NCI-H2081 (cell line): Measurements from ENCODE around the gene FNDC10.
"Not testable (repeated sequence)": the region's sequence is repeated elsewhere in the genome, so short reads cannot be mapped to it uniquely, and the experiment has no call there.

ENCODE experiments used
- DNase-seq, 2 experiments: peaks; one replicate each; lab custom pipeline; 2025; lab: John Stamatoyannopoulos, UW

FNDC10 gene

GRCh38 chr1:1567152-1567875 lies 32.6 kb downstream of the FNDC10 start:
- DNase-seq: no peak

- no peak for DNase-seq
Measured at GRCh38 chr1:1565340-1565739, 34.6 kb downstream of the FNDC10 start.

DNA sequence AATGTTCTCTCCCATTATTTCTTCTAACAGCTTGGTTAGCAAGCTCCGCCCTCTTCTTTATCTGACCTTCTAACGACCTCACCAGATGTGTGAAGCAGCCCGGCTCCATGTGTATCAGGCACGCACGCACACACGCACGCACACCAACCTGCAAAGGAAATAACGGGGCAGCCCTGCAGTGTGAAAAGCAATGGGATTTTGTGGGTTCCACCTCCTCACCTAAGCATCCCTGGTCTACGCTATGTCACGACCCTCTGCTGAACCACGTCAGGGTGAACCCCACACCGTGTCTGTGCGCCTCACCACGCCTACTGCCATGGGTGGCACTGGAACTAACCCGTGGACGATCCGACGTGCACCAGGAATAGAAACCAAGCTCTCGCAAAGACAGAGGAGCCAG lies 35.7 kb downstream of the FNDC10 start:
- DNase-seq: no peak

DNA sequence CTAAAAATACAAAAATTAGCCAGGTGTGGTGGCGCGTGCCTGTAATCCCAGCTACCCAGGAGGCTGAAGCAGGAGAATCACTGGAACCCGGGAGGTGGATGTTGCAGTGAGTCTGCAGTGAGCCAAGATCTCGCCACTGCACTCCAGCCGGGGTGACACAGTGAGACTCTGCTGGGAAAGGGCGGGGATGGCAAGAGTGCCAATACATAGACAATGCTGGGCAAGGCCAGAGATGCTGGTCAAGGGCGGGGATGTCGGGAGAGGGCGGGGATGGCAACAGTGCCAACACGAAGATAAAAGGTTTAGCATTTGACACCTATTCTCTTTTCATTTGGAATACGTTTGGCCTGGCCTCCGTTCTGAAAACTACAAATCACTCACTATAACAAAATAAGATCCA lies 36.2 kb downstream of the FNDC10 start:
- DNase-seq: no peak

GRCh38 chr1:1562556-1563195 lies 37.3 kb downstream of the FNDC10 start:
- no peak for DNase-seq

DNA sequence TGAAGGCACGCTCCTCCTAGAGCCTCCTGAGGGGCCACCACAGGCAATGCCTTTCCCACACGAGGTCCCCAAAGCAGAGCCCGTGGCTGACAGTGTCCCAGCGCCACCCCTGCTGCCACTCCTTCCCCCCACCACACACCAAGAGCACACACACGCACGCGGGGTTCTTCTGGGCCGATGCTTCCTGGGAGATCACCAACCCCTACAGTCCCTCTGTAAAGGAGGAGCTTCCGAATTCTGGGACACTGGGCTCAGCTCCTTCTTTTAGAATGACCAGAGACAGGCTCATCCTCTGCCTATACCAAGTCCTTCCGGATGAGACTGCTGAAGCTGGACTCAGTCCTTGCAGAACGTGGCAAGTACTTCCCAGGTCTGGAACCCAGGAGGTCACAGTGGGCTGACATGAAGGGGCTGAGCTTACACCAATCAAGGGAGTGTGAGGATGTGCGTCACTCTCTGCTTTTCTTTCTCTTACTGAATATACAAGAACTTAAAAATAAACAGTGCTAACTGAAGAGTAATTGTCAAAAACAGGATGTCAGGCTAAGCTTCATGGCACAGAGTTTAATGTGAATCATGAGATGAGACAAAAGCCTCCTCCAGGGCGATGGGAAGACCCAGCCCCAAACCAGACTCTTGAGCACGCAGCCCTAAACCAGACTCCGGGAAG lies 38.0 kb downstream of the FNDC10 start:
- DNase-seq: no peak

- no peak for DNase-seq
Measured at GRCh38 chr1:1560178-1560577, 39.8 kb downstream of the FNDC10 start.

DNA sequence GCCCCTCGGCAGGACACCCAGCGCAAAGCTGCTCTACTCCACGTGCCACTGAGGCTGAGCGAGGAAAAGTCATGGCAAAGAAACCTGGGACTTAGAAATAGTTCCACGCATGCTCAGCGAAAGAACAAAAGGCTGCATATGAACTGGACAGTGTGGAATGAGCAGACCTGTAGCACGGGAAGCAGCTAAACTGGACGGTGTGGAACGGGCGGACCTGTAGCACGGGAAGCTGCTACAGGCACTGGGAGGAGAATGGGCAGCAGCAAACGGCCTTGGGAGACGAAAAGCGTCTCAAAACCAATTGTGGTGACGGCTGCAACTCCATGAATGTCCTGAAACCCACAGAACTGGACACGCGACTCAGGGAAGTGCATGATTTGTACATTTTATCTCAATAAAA lies 40.9 kb downstream of the FNDC10 start:
- no peak for DNase-seq

DNA sequence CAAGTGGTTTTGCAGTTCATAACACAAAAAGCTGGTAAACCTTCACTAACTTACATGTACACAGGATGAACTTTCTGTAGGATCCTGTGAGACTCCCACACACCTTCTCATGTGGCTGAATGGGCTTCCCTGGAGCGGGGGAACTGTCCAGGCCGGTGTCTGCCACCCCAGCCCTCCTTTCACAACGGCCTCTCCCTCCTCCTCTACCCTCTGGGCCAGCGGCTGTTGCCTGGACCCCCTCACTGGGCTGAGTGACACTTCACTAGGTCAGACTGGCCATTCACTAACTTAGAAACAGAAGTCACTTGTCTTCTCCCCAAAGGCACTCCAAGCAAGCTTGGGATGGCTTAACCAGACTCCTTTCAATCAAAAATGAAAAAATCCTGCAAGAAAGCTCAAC lies 41.3 kb downstream of the FNDC10 start:
- no peak for DNase-seq

GRCh38 chr1:1557688-1558087 lies 42.2 kb downstream of the FNDC10 start:
- not testable (repeated sequence) for DNase-seq

DNA sequence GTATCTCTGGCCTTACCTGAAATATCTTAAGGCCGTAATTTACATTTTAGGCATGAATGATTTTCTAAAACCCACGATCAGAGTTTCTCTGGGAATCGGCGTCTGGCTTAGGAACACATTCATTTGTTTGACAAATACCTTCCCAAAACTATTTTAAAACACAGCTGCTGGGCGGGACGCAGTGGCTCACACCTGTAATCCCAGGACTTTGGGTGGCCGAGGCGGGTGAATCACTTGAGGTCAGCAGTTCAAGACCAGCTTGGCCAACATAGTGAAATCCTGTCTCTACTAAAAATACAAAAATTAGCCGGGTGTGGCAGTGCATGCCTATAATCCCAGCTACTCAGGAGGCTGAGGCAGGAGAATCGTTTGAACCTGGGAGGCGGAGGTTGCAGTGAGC lies 43.0 kb downstream of the FNDC10 start:
- DNase-seq: not testable (repeated sequence)

DNA sequence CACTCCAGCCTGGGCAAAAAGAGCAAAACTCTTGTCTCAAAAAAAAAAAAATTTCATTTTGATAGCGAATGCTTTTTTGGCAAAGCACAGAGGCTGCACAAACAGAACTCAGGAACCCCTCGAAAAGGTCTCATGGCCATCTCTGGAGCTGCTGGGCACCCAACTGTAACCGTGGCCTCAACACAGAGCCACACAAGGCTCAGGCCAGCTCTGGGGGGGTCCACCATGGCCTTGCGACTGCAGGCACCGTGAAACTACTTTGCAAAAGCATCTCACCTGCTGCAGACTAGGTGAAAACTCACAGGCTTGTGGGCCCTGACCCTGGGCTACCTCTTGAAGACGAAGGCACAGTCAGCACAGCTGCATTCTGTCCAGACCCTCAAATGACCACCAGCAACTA lies 43.4 kb downstream of the FNDC10 start:
- DNase-seq: no peak

- no peak for DNase-seq
Measured at GRCh38 chr1:1554926-1555915, 44.7 kb downstream of the FNDC10 start.

- no peak for DNase-seq
Measured at GRCh38 chr1:1554550-1554925, 45.4 kb downstream of the FNDC10 start.

DNA sequence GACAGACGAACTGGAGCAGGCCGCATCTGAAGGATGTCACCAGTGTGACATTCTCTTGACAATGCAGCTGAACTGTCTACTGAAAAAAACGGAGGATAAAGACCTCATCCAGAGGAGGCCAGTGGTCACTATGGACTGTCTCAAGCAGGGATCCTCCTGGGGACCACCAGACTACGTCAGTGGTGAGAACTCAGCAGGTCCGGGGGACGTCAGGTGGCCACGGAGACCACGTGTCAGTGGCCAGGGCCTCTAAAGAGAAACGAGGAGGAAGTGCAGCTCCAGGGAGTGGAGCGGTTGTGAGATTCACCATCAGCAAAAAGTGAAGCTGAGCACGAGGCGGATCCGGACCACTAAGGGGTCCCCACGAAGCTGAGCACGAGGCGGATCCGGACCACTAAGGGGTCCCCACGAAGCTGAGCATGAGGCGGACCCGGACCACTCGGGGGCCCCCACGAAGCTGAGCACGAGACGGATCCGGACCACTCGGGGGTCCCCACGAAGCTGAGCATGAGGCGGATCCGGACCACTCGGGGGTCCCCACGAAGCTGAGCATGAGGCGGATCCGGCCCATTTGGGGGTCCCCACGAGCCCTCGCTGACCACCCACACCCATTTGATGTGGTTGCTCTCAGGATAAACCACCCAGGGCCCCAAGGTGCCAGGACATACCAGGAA lies 46.0 kb downstream of the FNDC10 start:
- no peak for DNase-seq

GRCh38 chr1:1552263-1552639 lies 47.7 kb downstream of the FNDC10 start:
- DNase-seq: no peak

DNA sequence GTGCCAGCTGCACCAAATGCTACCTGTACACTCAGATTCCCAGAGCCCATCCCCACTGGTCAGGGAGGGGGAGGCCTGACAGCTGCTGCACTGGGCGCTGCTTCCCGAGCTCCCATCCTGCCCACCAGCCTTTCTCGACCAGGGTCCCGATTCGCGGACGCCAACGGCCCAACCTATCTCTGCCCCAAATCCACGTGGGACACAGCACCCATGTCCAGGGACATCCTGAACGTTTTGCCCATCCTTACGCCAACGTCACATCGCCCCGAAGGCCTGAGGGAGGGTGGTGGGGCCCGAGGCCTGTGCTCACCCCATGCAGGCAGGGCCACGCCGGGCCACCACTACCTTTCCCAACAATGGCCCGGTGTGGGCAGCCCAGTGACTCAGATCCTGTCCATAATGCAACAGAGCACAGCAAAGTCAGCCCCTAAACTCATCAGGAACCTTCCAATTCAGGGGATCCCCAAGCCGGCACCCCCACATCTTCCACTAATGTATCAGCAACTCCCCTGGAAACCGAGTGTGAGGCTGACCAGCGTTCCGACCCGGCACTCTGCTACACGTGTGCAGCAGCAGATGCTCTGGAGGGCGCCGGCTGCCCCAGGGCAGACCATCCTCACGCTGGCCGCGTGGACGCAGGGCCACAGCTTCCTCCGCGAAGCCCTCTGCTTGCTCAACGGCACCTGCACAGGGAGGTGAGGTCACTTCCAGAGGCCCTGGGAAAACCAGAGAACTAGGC lies 48.2 kb downstream of the FNDC10 start:
- DNase-seq: no peak

DNA sequence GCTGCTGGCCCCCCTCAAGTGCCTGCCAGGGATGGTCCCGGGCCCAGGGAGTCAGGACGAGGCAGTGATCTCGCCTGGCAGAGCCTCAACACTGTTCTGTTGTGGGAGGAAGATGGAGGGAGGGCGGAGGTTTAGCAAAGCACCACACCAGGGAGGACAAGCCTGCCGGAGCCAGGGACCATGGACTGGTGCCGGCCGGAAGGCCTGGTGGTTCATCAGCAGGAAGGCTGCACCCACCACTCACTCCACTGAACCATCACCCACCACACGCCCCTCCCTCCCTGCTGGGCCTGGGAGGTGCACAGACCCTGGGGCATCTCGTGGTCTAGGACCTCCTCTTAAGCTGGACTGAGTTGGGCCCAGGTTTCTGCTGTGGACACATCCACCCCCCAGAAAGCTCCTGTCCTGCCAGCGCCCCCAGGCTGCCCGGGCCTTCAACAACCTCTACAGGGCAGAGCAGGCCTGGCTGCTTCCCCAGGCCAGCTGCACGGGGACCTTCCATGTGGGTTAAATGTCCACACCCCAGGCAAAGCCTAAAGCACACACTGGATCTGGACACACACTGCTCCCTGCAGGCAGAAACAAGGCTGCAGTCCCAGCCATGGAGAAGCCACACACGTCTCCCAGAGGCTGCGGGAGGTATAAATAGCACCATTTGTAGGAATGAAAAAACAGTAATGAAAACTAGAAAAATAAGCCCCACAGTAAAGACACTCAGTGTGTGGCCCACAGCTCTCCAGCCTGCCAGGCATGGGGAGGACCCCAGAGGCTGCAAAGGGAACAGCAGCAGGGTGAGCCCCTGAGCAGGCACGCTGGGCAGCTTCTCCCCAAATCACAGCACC lies 49.1 kb downstream of the FNDC10 start:
- no peak for DNase-seq

- no peak for DNase-seq
Measured at GRCh38 chr1:1550087-1550486, 49.8 kb downstream of the FNDC10 start.

DNA sequence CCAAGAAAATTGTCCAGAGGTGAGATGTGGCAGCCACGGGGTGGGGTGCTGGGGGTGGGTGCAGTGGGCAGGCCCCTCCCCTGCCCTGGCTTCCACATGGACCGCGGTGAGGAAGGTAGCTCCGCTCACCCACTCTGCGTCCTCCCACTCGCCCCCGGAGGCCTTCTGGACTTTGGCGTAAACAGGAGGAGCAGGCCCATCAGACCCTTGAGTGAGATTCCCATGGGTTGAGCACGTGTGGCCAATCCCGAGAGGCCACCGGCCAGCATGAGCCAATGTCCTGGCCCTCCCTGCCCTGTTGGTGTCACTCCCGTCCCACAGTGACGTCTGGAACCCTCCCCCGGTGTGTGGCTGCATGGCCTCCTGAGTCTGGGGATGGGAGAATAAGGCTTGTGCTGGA lies 51.3 kb downstream of the FNDC10 start:
- no peak for DNase-seq
